ENCODE measurements around the gene ZBTB46.
"Not testable (repeated sequence)": the region's sequence is repeated elsewhere in the genome, so short reads cannot be mapped to it uniquely, and the experiment has no call there.

The ZBTB46 gene

DNA sequence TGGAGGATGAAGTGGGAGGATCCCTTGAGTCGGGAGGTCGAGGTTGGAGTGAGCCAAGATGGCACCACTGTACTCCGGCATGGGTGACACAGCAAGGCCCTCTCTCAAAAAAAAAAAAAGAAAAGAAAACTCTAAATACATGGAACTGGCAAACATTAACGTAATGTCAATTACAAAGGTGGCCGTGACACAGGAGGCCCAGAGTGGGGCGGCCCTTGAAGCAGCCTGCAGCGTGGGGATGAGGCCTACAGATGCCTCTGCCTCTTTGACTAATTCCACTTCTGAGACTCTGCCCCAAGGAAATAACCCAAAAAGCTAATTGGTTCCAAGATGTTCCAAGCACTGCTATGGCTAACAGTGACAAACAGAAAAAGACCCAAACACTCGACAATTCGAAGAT is 21.2 kb downstream of the ZBTB46 start:
- Histone ChIP-seq H3K27me3 (ENCODE audit: control insufficient read depth, insufficient read depth, low read length) (no peaks in the 10 kb centered on the region), H3K9me3 (ENCODE audit: control insufficient read depth, insufficient read depth, low read depth, low read length) (no peaks in the 10 kb centered on the region), H3K4me3 (ENCODE audit: low read depth, low read length) (no peak overlapping the region), H3K4me1 (ENCODE audit: control insufficient read depth, insufficient read depth, low read length) (peaks cover 9% of the 10 kb centered on the region; the same call in 1 of the 2 replicates), H3K27ac (ENCODE audit: low read depth, low read length) (no peak overlapping the region), H3K36me3 (ENCODE audit: control insufficient read depth, insufficient read depth, low read length) (no peaks in the 10 kb centered on the region), H3K9ac (ENCODE audit: low read length) (no peak overlapping the region)

DNA sequence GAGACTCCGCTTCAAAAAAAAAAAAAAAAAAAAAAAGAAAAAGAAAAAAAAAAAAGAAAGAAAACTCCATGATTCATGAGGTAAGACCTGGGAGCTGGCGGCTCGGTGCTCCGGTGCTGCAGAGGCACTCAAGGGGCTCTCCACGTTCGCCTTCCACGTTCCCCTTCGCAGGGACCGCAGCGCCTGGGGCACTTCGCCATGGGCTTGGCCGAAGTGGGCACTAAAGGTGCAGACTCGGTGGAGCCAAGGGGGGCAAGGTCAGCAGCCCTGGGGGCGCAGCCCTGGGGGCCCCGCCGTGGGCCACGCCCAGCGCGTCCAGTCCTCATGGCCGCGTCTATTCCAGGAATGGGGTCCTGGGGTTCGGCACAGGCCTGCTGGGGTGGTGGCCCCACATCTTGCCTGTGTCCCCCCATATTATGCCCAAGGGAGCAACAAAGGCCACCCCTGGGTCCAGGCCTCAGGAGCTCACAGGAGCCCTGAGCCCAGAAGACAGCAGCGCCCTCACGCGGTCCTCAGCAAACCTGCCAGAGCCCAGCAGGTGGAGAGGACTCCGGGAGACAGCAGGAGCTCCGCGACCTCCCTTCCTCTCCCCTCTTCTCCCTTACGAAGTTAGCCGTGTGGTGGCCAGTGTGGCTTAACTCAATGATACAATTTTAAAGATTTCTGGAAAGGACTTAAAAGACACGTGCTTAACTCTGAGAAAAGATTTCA is 21.9 kb downstream of the ZBTB46 start:
- Histone ChIP-seq H3K27me3 (ENCODE audit: control insufficient read depth, insufficient read depth, low read length) (no peaks in the 10 kb centered on the region), H3K4me3 (ENCODE audit: low read depth, low read length) (no peak overlapping the region), H3K36me3 (ENCODE audit: control insufficient read depth, insufficient read depth, low read length) (no peaks in the 10 kb centered on the region), H3K9me3 (ENCODE audit: control insufficient read depth, insufficient read depth, low read depth, low read length) (no peaks in the 10 kb centered on the region), H3K4me1 (ENCODE audit: control insufficient read depth, insufficient read depth, low read length) (peaks cover 9% of the 10 kb centered on the region; the same call in 1 of the 2 replicates), H3K27ac (ENCODE audit: low read depth, low read length) (no peak overlapping the region), H3K9ac (ENCODE audit: low read length) (no peak overlapping the region)

DNA sequence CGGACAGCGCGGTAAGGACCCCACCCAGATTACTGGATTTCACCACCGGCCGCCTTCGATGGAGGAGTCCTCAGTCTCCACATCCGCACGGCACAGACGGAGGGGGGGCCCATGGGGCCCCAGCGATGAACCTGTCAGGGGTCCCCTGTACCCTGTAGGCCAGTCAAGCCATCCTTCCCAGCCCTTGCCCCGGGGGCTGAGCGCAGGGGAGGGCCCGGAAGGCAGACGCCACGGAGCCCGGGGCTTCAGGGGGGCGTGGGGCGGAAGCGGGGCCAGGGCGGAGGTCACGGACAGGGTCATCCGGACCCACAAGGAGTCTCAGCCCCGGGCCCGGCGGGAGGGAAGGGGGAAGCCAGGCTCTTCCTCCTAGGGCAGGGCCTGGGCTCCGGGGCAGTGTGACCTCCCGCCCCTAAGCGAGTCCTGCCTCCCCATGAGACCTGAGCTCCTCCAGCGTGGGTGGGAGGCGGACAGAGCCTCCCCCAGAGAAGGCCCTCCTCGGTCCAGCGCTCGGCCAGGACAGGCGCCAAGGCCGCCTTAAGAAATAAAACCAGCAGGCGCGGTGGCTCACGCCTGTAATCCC is 22.8 kb downstream of the ZBTB46 start:
- Histone ChIP-seq H3K4me1 (ENCODE audit: control insufficient read depth, insufficient read depth, low read length) (peaks cover 9% of the 10 kb centered on the region; the same call in 1 of the 2 replicates), H3K27ac (ENCODE audit: low read depth, low read length) (no peak overlapping the region), H3K27me3 (ENCODE audit: control insufficient read depth, insufficient read depth, low read length) (no peaks in the 10 kb centered on the region), H3K9ac (ENCODE audit: low read length) (no peak overlapping the region), H3K4me3 (ENCODE audit: low read depth, low read length) (no peak overlapping the region), H3K9me3 (ENCODE audit: control insufficient read depth, insufficient read depth, low read depth, low read length) (no peaks in the 10 kb centered on the region), H3K36me3 (ENCODE audit: control insufficient read depth, insufficient read depth, low read length) (no peaks in the 10 kb centered on the region)

DNA sequence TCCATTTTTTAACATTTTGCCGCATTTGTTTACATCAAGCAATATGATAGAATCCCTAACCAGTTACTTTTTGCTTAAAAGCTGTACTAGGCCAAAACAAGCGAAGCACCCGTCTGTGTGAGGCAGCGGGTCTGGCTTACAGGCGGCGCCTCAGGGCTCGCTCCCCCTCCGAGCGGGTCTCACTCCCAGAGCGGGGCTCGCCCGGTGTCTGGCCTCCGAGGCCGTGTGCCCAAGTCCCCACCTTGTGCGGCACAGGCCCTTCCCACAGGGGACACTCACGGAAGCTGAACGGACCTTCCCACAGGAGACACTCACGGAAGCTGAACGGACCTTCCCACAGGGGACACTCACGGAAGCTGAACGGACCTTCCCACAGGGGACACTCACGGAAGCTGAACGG is 23.4 kb downstream of the ZBTB46 start:
- peaks cover 9% of the 10 kb centered on the region; the same call in 1 of the 2 replicates for H3K4me1 ChIP-seq (ENCODE audit: control insufficient read depth, insufficient read depth, low read length)
- H3K27ac ChIP-seq (ENCODE audit: low read depth, low read length): no peak overlapping the region
- H3K9ac ChIP-seq (ENCODE audit: low read length): no peak overlapping the region
- H3K4me3 ChIP-seq (ENCODE audit: low read depth, low read length): no peak overlapping the region
- H3K27me3 ChIP-seq (ENCODE audit: control insufficient read depth, insufficient read depth, low read length): no peaks in the 10 kb centered on the region
- no peaks in the 10 kb centered on the region for H3K36me3 ChIP-seq (ENCODE audit: control insufficient read depth, insufficient read depth, low read length)
- H3K9me3 ChIP-seq (ENCODE audit: control insufficient read depth, insufficient read depth, low read depth, low read length): no peaks in the 10 kb centered on the region

DNA sequence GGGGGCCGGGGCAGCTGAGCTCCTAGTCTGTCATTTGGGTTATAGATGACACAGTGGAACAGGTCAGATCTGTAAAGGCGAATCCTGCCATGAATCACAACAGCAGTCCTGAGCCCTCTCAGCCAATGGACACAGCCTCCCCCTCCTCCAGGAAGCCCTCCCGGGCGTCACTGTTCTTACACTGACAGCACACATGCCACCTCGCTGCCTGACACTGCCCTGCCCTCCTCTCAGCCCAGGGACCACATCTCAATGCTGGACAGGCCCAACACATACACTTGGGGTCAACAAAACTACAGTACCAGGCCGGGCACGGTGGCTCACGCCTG is 26.8 kb downstream of the ZBTB46 start:
- H3K9me3 ChIP-seq (ENCODE audit: control insufficient read depth, insufficient read depth, low read depth, low read length): peaks cover 6% of the 10 kb centered on the region; the same call in 1 of the 2 replicates
- peaks cover 3% of the 10 kb centered on the region; the same call in 1 of the 2 replicates for H3K4me1 ChIP-seq (ENCODE audit: control insufficient read depth, insufficient read depth, low read length)
- H3K27ac ChIP-seq (ENCODE audit: low read depth, low read length): no peak overlapping the region
- no peak overlapping the region for H3K9ac ChIP-seq (ENCODE audit: low read length)
- no peaks in the 10 kb centered on the region for H3K36me3 ChIP-seq (ENCODE audit: control insufficient read depth, insufficient read depth, low read length)
- no peak overlapping the region for H3K4me3 ChIP-seq (ENCODE audit: low read depth, low read length)
- no peaks in the 10 kb centered on the region for H3K27me3 ChIP-seq (ENCODE audit: control insufficient read depth, insufficient read depth, low read length)

DNA sequence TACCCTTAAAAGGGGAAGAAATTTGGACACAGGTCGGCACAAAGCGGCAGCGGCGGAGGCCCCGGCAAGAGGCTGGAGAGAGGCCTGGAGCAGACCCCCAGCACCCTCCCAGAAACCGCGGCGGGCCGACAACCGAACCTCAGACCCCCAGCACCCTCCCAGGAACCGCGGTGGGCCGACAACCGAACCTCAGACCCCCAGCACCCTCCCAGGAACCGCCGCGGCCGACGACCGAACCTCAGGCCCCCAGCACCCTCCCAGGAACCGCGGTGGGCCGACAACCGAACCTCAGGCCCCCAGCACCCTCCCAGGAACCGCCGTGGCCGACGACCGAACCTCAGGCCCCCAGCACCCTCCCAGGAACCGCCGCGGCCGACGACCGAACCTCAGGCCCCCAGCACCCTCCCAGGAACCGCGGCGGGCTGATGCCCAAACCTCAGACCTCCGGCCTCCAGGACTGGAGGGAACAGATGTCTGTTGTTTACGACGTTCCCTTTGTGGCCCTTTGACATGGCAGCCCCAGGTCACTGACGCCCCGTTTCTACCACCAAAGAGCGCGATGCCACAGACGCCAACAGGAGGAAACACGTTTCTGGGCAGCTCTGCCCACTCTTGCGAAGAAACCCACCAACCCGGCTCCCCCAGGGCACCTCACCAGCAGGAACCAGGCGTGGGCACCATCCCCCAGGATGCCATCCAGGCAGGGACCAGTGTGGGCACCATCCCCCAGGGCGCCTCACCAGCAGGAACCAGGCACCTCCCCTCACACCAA is 28.4 kb downstream of the ZBTB46 start:
- H3K27me3 ChIP-seq (ENCODE audit: control insufficient read depth, insufficient read depth, low read length): no peaks in the 10 kb centered on the region
- peaks cover 6% of the 10 kb centered on the region; the same call in 1 of the 2 replicates for H3K9me3 ChIP-seq (ENCODE audit: control insufficient read depth, insufficient read depth, low read depth, low read length)
- peaks cover 3% of the 10 kb centered on the region; the same call in 1 of the 2 replicates for H3K4me1 ChIP-seq (ENCODE audit: control insufficient read depth, insufficient read depth, low read length)
- H3K27ac ChIP-seq (ENCODE audit: low read depth, low read length): no peak overlapping the region
- no peak overlapping the region for H3K9ac ChIP-seq (ENCODE audit: low read length)
- no peak overlapping the region for H3K4me3 ChIP-seq (ENCODE audit: low read depth, low read length)
- no peaks in the 10 kb centered on the region for H3K36me3 ChIP-seq (ENCODE audit: control insufficient read depth, insufficient read depth, low read length)

DNA sequence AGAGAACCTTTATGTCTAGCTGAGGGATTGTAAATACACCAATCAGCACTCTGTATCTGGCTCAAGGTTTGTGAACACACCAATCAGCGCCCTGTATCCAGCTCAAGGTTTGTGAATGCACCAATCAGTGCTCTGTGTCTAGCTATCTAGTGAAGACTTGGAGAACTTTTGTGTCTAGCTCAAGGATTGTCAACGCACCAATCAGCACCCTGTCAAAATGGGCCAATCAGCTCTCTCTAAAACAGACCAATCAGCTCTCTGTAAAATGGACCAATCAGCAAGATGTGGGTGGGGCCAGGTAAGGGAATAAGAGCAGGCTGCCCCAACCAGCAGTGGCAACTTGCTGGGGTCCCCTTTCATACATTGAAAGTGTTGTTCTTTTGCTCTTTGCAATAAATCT is 29.9 kb downstream of the ZBTB46 start:
- H3K4me3 ChIP-seq (ENCODE audit: low read depth, low read length); H3K27me3 ChIP-seq (ENCODE audit: control insufficient read depth, insufficient read depth, low read length); H3K9ac ChIP-seq (ENCODE audit: low read length); H3K36me3 ChIP-seq (ENCODE audit: control insufficient read depth, insufficient read depth, low read length); H3K4me1 ChIP-seq (ENCODE audit: control insufficient read depth, insufficient read depth, low read length); H3K9me3 ChIP-seq (ENCODE audit: control insufficient read depth, insufficient read depth, low read depth, low read length); H3K27ac ChIP-seq (ENCODE audit: low read depth, low read length): not testable (repeated sequence)

DNA sequence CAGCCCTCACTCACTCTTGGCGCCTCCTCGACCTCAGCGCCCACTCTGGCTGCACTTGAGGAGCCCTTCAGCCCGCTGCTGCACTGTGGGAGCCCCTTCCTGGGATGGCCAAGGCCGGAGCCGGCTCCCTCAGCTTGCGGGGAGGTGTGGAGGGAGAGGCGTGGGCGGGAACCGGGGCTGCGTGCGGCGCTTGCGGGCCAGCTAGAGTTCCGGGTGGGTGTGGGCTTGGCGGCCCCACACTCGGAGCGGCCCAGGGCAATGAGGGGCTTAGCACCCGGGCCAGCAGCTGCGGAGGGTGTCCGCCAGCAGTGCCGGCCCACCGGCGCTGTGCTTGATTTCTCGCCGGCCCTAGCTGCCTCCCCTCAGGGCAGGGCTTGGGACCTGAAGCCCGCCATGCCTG is 30.7 kb downstream of the ZBTB46 start:
- not testable (repeated sequence) for H3K4me1 ChIP-seq (ENCODE audit: control insufficient read depth, insufficient read depth, low read length); H3K4me3 ChIP-seq (ENCODE audit: low read depth, low read length)

DNA sequence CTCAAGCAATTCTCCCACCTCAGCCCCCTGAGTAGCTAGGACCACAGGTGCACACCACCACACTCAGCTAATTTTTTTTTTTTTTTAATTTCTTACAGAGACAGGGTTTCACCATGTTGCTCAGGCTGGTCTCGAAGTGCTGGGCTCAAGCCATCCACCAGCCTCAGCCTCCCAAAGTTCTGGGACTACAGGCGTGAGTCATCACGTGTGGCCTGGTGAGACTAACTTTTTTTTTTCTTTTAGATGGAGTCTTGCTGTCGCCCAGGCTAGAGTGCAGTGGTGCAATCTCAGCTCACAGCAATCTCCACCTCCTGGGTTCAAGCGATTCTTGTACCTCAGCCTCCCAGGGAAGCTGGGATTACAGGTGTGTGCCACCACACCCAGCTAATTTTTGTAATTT is 31.9 kb downstream of the ZBTB46 start:
- H3K9me3 ChIP-seq (ENCODE audit: control insufficient read depth, insufficient read depth, low read depth, low read length); H3K9ac ChIP-seq (ENCODE audit: low read length); H3K4me1 ChIP-seq (ENCODE audit: control insufficient read depth, insufficient read depth, low read length); H3K27ac ChIP-seq (ENCODE audit: low read depth, low read length); H3K4me3 ChIP-seq (ENCODE audit: low read depth, low read length); H3K36me3 ChIP-seq (ENCODE audit: control insufficient read depth, insufficient read depth, low read length); H3K27me3 ChIP-seq (ENCODE audit: control insufficient read depth, insufficient read depth, low read length): not testable (repeated sequence)

More for the DNA sequence above, 30.7 kb downstream of the ZBTB46 start:
- H3K9me3 ChIP-seq (ENCODE audit: control insufficient read depth, insufficient read depth, low read depth, low read length); H3K9ac ChIP-seq (ENCODE audit: low read length); H3K36me3 ChIP-seq (ENCODE audit: control insufficient read depth, insufficient read depth, low read length); H3K27me3 ChIP-seq (ENCODE audit: control insufficient read depth, insufficient read depth, low read length); H3K27ac ChIP-seq (ENCODE audit: low read depth, low read length): not testable (repeated sequence)

DNA sequence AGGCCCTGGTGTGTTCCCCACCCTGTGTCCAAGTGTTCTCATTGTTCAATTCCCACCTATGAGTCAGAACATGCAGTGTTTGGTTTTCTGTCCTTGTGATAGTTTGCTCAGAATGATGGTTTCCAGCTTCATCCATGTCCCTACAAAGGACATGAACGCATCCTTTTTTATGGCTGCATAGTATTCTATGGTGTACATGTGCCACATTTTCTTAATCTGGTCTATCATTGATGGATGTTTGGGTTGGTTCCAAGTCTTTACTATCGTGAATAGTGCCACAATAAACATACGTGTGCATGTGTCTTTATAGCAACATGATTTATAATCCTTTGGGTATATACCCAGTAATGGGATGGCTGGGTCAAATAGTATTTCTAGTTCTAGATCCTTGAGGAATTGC is 33.9 kb downstream of the ZBTB46 start:
- not testable (repeated sequence) for H3K9me3 ChIP-seq (ENCODE audit: control insufficient read depth, insufficient read depth, low read depth, low read length); H3K4me1 ChIP-seq (ENCODE audit: control insufficient read depth, insufficient read depth, low read length); H3K36me3 ChIP-seq (ENCODE audit: control insufficient read depth, insufficient read depth, low read length); H3K27ac ChIP-seq (ENCODE audit: low read depth, low read length); H3K27me3 ChIP-seq (ENCODE audit: control insufficient read depth, insufficient read depth, low read length); H3K9ac ChIP-seq (ENCODE audit: low read length); H3K4me3 ChIP-seq (ENCODE audit: low read depth, low read length)

DNA sequence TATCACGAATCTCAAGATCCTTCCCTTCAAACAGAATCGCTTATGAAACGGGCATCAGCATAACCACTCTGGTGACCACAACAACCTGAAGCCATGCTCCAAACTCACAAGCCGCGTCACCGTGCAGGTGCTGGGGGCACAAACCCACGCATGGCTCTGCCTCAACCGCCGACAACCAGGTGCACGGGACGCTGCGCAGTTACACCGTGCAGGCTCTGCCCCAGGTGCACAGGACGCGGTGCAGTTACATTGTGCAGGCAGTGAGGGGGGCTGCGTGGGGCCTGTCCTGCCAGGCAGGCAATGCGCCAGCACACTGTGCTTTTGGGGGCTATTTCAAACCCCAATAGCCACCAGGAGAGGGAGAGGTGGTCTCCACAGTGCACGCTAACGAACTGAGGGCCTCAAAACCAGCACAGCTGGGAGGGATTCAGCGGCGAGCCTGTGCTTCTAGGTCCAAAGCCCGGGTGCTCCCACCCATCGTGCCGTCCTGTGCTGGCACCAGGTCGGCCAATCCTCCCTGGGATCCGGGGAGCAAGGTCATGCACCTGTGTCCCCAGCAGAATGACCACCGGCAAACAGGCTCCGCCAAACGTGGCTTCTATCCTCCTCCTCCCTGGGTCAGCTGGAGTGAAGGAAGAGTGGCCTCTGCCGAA is 35.8 kb downstream of the ZBTB46 start:
- H3K9ac ChIP-seq (ENCODE audit: low read length): no peak overlapping the region
- no peak overlapping the region for H3K4me3 ChIP-seq (ENCODE audit: low read depth, low read length)
- peaks cover 4% of the 10 kb centered on the region; the same call in 1 of the 2 replicates for H3K4me1 ChIP-seq (ENCODE audit: control insufficient read depth, insufficient read depth, low read length)

More for the DNA sequence above, 35.8 kb downstream of the ZBTB46 start:
- Histone ChIP-seq H3K9me3 (ENCODE audit: control insufficient read depth, insufficient read depth, low read depth, low read length) (no peaks in the 10 kb centered on the region), H3K36me3 (ENCODE audit: control insufficient read depth, insufficient read depth, low read length) (peaks cover 5% of the 10 kb centered on the region), H3K27me3 (ENCODE audit: control insufficient read depth, insufficient read depth, low read length) (no peaks in the 10 kb centered on the region), H3K27ac (ENCODE audit: low read depth, low read length) (no peak overlapping the region)

Measured in HUES6 (cell line).